Activated gamma-delta T cell (primary cell): ENCODE measurements around the gene CLEC12A.

Experiments
- DNase-seq: peaks from one replicate; lab custom pipeline; 2025; lab: John Stamatoyannopoulos, UW

CLEC12A gene

GRCh38 chr12:10033783-10034545, 62.8 kb downstream of the CLEC12A start:
- no peak for DNase-seq
